Stimulated activated CD8-positive, alpha-beta memory T cell treated with anti-CD3 and anti-CD28 coated beads, Interleukin-12 subunit alpha, Interleukin-12 subunit beta, amount 100 ng/mL, for 24 hours (primary cell): ENCODE results near the gene DYDC2.

Experiments
- DNase-seq: peaks from one replicate; pipeline ENCODE4 v3.0.0-alpha.2; 2020; ENCODE audit errors: extremely low read depth

The DYDC2 gene

GRCh38 chr10:80371467-80371866, 14.9 kb downstream of the DYDC2 start:
- DNase-seq: no peak

- no peak for DNase-seq
Measured at GRCh38 chr10:80372675-80373074, 16.1 kb downstream of the DYDC2 start.

- DNase-seq: no peak
Measured at GRCh38 chr10:80373502-80373901, 16.9 kb downstream of the DYDC2 start.

- DNase-seq: no peak
Measured at GRCh38 chr10:80379701-80380100, 23.1 kb downstream of the DYDC2 start.

GRCh38 chr10:80380185-80380584, 23.6 kb downstream of the DYDC2 start:
- DNase-seq: no peak

GRCh38 chr10:80382989-80383388, 26.4 kb downstream of the DYDC2 start:
- no peak for DNase-seq

- no peak for DNase-seq
Measured at GRCh38 chr10:80390740-80391139, 34.2 kb downstream of the DYDC2 start.

- DNase-seq: no peak
Measured at GRCh38 chr10:80392250-80392649, 35.7 kb downstream of the DYDC2 start.

GRCh38 chr10:80394358-80394916, 37.9 kb downstream of the DYDC2 start:
- no peak for DNase-seq

GRCh38 chr10:80397014-80397413, 40.4 kb downstream of the DYDC2 start:
- DNase-seq: no peak

- DNase-seq: no peak
Measured at GRCh38 chr10:80400136-80400804, 43.7 kb downstream of the DYDC2 start.

GRCh38 chr10:80405035-80405434, 48.5 kb downstream of the DYDC2 start:
- no peak for DNase-seq

- DNase-seq: no peak
Measured at GRCh38 chr10:80405626-80406025, 49.0 kb downstream of the DYDC2 start.

- no peak for DNase-seq
Measured at GRCh38 chr10:80406204-80406603, 49.6 kb downstream of the DYDC2 start.

GRCh38 chr10:80407812-80408241, 51.2 kb downstream of the DYDC2 start:
- no peak for DNase-seq

- peak; percentile 57 for DNase-seq
Measured at GRCh38 chr10:80408242-80409101, 51.9 kb downstream of the DYDC2 start, which contains the start of gene PRXL2A. Gene PRXL2A (plus strand): TSS chr10:80408551. CDS start chr10:80420468, 11,917 bp downstream.

GRCh38 chr10:80409121-80409520, 52.5 kb downstream of the DYDC2 start:
- DNase-seq: no peak

GRCh38 chr10:80410122-80410521, 53.5 kb downstream of the DYDC2 start:
- no peak for DNase-seq

GRCh38 chr10:80410578-80411145, 54.1 kb downstream of the DYDC2 start:
- DNase-seq: no peak

GRCh38 chr10:80411267-80411668, 54.7 kb downstream of the DYDC2 start:
- DNase-seq: no peak

- DNase-seq: no peak
Measured at GRCh38 chr10:80411681-80412220, 55.2 kb downstream of the DYDC2 start.

GRCh38 chr10:80412486-80412885, 55.9 kb downstream of the DYDC2 start:
- no peak for DNase-seq
